ENCODE measurements around the gene RTEL1.

GRCh38 chr20:63705232-63706026 is 47.3 kb downstream of the RTEL1 start:
- TF ChIP-seq CTCF (conservative IDR thresholded peaks at IDR 0.05; ENCODE audit: low read depth, low read length) (no peak), EZH2 (IDR thresholded peaks at IDR 0.05; ENCODE audit: low read length, unreplicated experiment) (no peak), EZH2phosphoT487 (IDR thresholded peaks at IDR 0.05; ENCODE audit: borderline replicate concordance, low read length) (no peak)
